ENCODE data around the gene VPS41.

- TF ChIP-seq CTCF (IDR thresholded peaks at IDR 0.05 in 8 of 11, conservative IDR thresholded peaks at IDR 0.05 in 3 of 11) = no peak
- no peak for TF ChIP-seq POLR2A (IDR thresholded peaks at IDR 0.05)
- no peak for TF ChIP-seq POLR2AphosphoS5 (IDR thresholded peaks at IDR 0.05)
These were observed 148.8 kb downstream of the VPS41 start for GRCh38 chr7:38760226-38760625.
